ES-I3 (cell line): ENCODE results near the gene NAV3.

Experiments used
- H3K36me3 ChIP-seq: 2 replicates; pipeline ENCODE4 v1.6.1; 2013; ENCODE audit warnings: mild to moderate bottlenecking, low read length, control low read depth, moderate library complexity; ENCODE audit not compliant: insufficient read depth
- H3K4me1 ChIP-seq: 2 replicates; pipeline ENCODE4 v1.6.1; 2013; ENCODE audit warnings: mild to moderate bottlenecking, control low read depth, low read length; ENCODE audit not compliant: insufficient read depth
- H3K9ac ChIP-seq: 2 replicates; pipeline ENCODE4 v1.6.1; 2013; ENCODE audit warnings: low read depth, mild to moderate bottlenecking, low read length, moderate library complexity
- H3K9me3 ChIP-seq: 2 replicates; pipeline ENCODE4 v1.6.1; 2013; ENCODE audit warnings: mild to moderate bottlenecking, low read length, moderate library complexity; ENCODE audit not compliant: control insufficient read depth, insufficient read depth

The NAV3 gene

DNA sequence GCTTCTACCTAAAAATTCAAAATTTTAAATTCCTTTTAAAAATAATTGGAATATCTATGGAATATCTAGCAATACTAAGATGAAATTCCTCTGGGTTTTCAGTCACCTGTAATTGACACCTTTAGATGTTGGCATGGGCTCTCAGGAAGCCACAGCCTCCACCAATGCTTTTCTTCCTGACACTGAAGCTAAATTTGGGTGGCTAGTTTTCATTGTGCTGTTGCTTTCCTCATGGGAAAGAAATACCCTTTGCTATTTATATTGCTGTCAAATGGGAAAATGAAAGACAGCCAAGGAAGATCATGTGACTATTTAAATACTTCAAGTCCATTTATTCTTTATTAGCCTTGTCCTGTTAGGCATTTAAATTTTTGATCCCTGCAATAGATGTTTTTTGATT is 313.0 kb downstream of the NAV3 start:
- Histone ChIP-seq H3K4me1 (no peaks in the 10 kb centered on the region), H3K9me3 (no peaks in the 10 kb centered on the region), H3K36me3 (no peaks in the 10 kb centered on the region; the same call in 1 of the 2 replicates), H3K9ac (no peak overlapping the region)

DNA sequence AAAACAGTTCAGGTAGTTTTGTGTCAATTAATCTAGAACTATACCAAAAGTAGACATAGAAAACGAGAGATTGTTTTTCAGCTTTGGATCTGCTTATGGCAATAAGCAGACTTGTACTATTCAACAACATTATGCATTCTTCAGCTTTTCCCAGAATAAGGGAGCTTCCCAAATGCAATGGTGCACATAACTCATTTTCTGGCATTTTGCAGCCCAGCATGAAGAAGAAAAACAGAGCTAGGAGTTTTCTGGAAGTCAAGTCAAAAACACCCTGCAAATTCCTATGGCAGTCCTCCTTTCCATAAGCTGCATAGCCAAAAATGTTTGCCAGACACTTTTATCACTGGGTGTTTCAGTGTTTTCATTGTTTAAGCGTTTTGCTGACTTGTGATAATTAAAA is 314.7 kb downstream of the NAV3 start:
- Histone ChIP-seq H3K9me3 (no peaks in the 10 kb centered on the region), H3K4me1 (no peaks in the 10 kb centered on the region), H3K9ac (no peak overlapping the region), H3K36me3 (no peaks in the 10 kb centered on the region)

DNA sequence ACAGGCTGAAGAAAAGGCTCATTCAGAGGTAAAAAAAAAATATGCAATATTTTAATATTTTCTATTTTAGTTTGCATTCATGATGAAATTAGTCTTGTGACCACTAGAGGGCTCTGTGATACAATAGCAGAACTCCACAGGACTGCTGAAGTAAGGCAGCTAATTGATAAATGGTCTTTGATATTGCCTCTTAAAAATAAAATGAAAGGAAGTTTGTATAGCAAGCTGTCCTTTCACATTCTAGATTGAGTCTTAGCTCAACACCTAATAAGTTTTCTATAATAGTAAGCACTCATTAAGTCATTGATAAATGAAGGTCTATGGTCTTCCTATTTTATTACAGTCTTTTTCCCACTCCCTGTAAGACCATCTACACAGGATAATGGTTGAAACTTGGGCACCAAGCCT is 315.7 kb downstream of the NAV3 start:
- Histone ChIP-seq H3K9ac (no peak overlapping the region), H3K9me3 (no peaks in the 10 kb centered on the region), H3K4me1 (no peaks in the 10 kb centered on the region), H3K36me3 (no peaks in the 10 kb centered on the region)

DNA sequence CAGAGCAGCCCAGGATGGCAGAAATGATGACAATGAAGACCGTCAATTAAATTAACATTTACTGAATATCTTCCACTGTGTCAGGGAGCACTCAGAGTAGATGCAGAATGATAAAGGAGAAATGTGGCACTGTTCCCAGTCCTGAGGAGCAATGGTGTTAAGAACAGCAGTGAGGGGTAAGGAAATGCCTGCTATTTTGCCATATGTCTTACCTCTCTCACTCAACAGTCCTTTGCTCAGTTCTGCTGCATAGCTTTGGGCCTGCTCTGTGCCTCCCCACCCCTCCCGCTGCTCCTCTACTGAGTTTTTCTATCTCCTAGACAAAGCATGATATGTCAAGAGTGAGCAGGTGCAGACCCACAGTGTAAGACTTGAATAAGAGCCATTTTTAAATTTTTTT is 318.8 kb downstream of the NAV3 start:
- no peak overlapping the region for H3K9ac ChIP-seq
- no peaks in the 10 kb centered on the region for H3K36me3 ChIP-seq
- no peaks in the 10 kb centered on the region for H3K9me3 ChIP-seq
- H3K4me1 ChIP-seq, result no peaks in the 10 kb centered on the region

DNA sequence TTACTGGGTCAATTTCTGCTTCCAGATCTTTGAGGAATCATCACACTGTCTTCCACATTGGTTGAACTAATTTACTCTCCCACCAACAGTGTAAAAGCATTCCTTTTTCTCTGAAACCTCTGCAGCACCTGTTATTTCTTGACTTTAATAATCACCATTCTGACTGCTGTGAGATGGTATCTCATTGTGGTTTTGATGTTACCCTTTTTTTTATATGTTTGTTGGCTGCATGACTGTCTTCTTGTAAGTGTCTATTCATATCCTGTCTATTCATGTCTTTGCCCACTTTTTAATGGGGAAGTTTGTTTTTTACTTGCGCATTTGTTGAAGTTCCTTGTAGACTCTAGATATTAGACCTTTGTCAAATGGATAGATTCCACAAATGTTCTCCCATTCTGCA is 324.9 kb downstream of the NAV3 start:
- H3K9ac ChIP-seq, result no peak overlapping the region
- peaks cover 4% of the 10 kb centered on the region; the same call in 1 of the 2 replicates for H3K4me1 ChIP-seq
- no peaks in the 10 kb centered on the region for H3K9me3 ChIP-seq
- H3K36me3 ChIP-seq, result no peaks in the 10 kb centered on the region

DNA sequence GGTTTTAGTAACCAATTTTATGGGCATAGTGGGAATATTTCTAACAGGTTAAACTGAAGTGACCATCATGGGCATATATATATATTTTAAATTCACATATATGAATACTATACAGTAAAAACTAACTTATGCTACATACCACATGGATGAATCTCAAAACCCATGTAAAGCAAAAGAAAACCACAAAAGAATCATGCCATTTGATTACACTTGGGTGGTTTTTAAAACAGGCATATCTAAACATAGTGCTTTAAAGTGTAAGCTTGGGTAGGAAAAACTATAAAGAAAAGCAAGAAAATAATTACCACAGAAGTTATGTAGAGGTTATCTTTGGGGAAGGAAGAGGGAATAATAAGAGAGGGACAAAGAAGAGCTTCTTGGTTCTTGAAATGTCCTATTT is 326.1 kb downstream of the NAV3 start:
- Histone ChIP-seq H3K9me3 (no peaks in the 10 kb centered on the region), H3K9ac (no peak overlapping the region), H3K36me3 (no peaks in the 10 kb centered on the region), H3K4me1 (peaks cover 4% of the 10 kb centered on the region; the same call in 1 of the 2 replicates)

DNA sequence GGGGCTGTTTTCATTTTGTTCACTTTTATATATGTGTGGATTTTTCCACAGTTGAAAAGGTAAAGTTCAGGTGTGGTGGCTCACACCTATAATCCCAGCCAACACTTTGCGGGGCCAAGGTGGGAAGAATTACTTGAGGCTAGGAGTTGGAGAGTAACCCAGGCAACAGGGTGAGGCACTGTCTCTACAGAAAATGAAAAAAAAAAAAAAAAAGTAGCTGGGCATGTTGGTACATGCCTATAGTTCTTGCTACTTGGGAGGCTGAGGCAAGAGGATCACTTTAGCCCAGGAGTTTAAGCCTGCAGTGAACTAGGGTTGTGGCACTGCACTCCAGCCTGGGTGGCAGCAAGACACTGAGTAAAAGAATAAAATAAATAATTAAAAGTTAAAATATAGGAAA is 326.5 kb downstream of the NAV3 start:
- Histone ChIP-seq H3K9me3 (no peaks in the 10 kb centered on the region), H3K4me1 (peaks cover 4% of the 10 kb centered on the region; the same call in 1 of the 2 replicates), H3K9ac (no peak overlapping the region), H3K36me3 (no peaks in the 10 kb centered on the region)

DNA sequence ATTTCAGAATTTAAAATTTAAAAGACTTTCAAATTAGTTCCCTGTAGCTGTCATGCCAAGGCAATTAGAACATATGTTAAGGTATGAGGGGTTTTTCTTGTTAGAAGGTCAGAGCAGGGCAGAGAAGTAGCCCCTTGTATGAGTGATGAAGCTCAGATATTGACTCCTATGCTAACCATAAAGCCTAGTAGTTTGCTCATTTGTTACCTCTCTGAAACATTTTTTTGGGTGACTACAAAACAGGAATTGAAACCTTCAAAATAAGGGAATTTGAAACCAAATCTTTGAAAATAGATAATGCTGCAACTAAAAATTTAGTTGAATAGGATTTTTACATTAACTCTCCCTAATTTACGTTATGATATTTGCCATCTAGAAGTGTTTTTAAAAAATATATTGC is 333.5 kb downstream of the NAV3 start:
- H3K9me3 ChIP-seq, result no peaks in the 10 kb centered on the region
- no peaks in the 10 kb centered on the region for H3K4me1 ChIP-seq
- no peak overlapping the region for H3K9ac ChIP-seq
- no peaks in the 10 kb centered on the region for H3K36me3 ChIP-seq

DNA sequence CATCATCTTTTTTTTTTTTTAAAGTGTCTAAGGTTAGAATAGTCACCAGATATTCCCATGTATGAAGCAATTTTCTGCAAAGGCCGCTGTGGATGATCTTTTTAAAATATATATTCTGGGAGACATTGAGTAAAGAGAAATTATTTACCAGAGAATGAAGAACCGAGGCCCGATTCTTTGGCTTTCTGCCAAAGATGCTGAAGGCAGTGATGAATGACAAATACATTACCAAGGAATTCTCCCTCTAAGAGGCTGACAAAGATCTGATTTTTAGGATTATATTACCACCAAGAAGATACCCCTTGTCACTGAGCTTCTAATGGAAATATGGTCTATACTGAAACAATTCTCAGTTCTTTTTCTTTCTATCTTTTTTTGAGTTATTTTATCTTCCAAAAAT is 336.8 kb downstream of the NAV3 start:
- no peaks in the 10 kb centered on the region for H3K4me1 ChIP-seq
- no peak overlapping the region for H3K9ac ChIP-seq
- no peaks in the 10 kb centered on the region for H3K9me3 ChIP-seq
- no peaks in the 10 kb centered on the region for H3K36me3 ChIP-seq

DNA sequence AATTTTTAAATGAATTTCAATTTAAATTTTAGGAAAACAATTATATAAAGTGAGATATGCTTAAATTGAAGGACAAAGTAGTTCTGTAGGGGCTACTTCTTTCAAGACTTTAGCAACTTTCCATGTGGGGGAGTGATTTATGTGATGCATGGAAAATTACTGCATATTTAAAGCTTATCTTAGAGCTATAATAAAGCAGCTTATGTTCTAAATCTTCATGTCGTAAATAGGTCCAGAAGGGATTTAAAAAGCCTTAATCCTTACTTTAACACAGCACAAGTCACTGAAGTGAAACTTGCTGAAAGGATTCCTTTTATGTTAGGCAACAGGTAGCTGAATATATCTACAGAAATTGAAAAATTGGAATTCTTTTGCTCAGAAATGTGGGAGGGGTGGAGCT is 340.4 kb downstream of the NAV3 start:
- Histone ChIP-seq H3K36me3 (no peaks in the 10 kb centered on the region), H3K4me1 (no peaks in the 10 kb centered on the region), H3K9me3 (no peaks in the 10 kb centered on the region), H3K9ac (no peak overlapping the region)

DNA sequence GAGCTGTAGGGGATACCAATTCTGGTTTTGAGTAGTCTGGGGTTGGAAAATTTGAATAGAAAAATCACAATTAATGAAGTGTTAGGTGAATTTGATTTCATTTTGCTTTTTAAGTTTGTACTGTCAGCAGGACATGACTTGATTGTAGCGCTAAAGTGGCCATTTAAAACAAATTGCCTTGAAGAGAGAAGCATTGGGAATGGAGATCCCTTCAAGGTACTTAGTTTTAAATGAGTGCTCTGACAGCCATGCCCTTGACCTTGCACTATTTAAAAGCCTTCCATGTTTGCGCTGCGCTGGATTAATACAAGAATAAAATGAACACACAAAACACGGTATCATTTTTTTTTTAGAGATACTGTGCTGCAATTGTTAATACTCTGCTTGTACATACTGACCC is 345.9 kb downstream of the NAV3 start:
- no peaks in the 10 kb centered on the region for H3K4me1 ChIP-seq
- H3K9me3 ChIP-seq, result no peaks in the 10 kb centered on the region
- H3K36me3 ChIP-seq, result peaks cover 2% of the 10 kb centered on the region; the same call in 1 of the 2 replicates
- H3K9ac ChIP-seq, result no peak overlapping the region

DNA sequence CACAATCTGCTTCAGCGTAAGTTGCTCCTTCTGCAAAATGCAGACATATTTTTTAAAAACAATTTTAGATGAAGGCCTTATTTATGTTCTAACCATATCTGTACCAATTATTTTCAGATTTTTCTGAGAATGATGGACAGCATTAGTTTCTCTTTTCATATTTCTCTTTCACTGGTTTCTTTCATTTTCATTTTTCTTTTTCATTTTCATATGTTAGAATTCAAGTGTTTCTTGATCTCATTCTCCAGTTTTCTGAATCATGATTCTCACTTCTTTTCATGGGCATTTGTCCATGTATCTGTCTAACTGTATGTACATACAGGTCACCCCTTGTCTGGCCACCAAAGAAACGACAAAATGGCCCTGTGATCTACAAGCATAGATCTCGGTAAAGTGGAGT is 346.6 kb downstream of the NAV3 start:
- no peak overlapping the region for H3K9ac ChIP-seq
- H3K36me3 ChIP-seq, result peaks cover 2% of the 10 kb centered on the region; the same call in 1 of the 2 replicates
- no peaks in the 10 kb centered on the region for H3K4me1 ChIP-seq
- H3K9me3 ChIP-seq, result no peaks in the 10 kb centered on the region

DNA sequence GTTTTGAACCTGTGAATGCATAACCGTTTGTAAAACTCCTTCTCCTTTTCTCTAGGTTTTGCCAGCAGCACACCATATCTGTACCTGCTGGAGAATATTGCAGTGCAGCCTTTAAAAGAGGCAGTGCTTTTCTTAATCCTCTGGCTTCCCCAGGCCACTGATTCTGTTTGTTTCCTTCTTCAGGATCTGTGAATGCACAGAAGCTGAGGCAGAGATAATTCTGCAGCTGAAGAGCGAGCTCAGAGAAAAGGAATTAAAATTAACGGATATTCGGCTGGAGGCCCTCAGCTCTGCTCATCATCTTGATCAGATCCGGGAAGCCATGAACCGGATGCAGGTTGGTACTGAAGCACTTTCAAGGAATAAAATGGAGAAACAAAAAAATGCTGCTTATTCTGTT is 348.7 kb downstream of the NAV3 start:
- Histone ChIP-seq H3K9ac (no peak overlapping the region), H3K4me1 (no peaks in the 10 kb centered on the region), H3K36me3 (peaks cover 2% of the 10 kb centered on the region; the same call in 1 of the 2 replicates), H3K9me3 (no peaks in the 10 kb centered on the region)

DNA sequence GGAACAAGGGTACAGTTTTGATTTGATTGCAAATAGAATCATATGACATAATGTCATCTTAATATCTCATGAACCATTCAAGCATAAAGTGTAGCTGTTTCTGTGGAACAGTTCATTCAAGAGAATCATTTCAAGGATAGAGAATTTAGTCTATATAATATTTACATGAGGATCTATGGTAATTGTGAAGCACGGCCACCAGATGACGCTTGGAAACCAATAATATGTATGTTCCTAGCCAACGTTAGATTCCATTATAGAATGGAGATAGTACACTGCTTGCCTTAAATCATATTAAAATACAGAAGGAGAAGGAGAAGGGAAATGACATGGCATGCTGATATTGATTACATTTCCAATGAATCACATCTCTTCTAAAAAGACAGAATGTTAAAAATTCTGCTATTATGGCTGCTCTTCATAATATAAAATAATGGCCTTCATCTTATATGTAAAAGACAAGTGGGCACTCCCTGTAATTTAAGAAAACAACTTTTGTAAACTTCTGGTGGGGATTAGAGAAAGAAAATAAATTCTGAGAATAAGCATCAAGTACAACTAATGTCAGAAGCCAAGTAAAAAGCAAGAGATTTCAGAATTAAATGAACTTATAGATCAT is 351.0 kb downstream of the NAV3 start:
- no peak overlapping the region for H3K9ac ChIP-seq
- H3K36me3 ChIP-seq, result peaks cover 2% of the 10 kb centered on the region; the same call in 1 of the 2 replicates
- peaks cover 1% of the 10 kb centered on the region; the same call in 1 of the 2 replicates for H3K4me1 ChIP-seq
- no peaks in the 10 kb centered on the region for H3K9me3 ChIP-seq

DNA sequence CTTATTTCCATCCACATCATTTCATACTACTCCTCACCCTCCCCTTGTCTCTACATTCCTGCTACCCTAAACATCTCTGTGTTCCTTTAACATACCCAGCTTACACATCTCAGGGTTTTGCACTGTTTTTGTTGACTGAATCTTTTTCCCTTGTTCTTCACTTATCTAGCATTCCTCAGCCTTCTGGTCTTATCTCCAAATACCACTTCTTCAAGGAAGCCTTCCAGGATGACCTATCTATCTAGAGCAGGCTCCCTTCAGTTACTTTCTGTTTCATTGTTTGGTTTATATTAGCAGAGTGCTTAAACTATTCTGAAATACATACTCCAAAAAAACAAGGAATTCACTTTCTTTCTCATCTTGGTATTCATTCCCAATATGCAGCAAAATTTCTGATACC is 353.1 kb downstream of the NAV3 start:
- H3K4me1 ChIP-seq, result peaks cover 4% of the 10 kb centered on the region; the same call in 1 of the 2 replicates
- H3K36me3 ChIP-seq, result no peaks in the 10 kb centered on the region; the same call in 1 of the 2 replicates
- H3K9ac ChIP-seq, result no peak overlapping the region
- no peaks in the 10 kb centered on the region for H3K9me3 ChIP-seq
